T-cell (primary cell): ENCODE results near the gene OR2W3. TPM values are rescaled to one million over a fixed set of nuclear protein-coding genes. Genes with fewer than 3 reads are reported as not detected.

Experiments used
- ATAC-seq, 4 experiments: fragments of 200-7000 bp in 3 of 4; fragments of 150-1000 bp in 1 of 4; cut with Tn5 transposase; replicated peaks in 1 of 4; 1 replicate in 3 of 4; 2 replicates in 1 of 4; pipeline ENCODE4 v1.10.0; 2021; ENCODE audit warnings: moderate library complexity in 3 of 4, mild to moderate bottlenecking in 2 of 4, moderate number of reproducible peaks in 1 of 4
- CTCF ChIA-PET, 2 donors: fragments of 300-600 bp; sonication (Branson Sonifier 250); formaldehyde crosslinking; loops; one replicate each; lab custom pipeline; 2022; ENCODE audit warnings: antibody characterized with exemption in 2 of 2; lab: Charles Lee
- POLR2A ChIA-PET, 2 donors: fragments of 300-600 bp; sonication (Branson Sonifier 250); formaldehyde crosslinking; loops; one replicate each; lab custom pipeline; 2022; ENCODE audit warnings: antibody characterized with exemption in 2 of 2; lab: Charles Lee
- DNase-seq, 35 experiments: peaks; one replicate each; pipeline versions ENCODE4 v3.0.0 to v3.0.0-alpha.2; 2013 to 2023
- H3K27ac ChIP-seq: one replicate; pipeline ENCODE4 v1.5.1; 2013; ENCODE audit warnings: low read length
- H3K27me3 ChIP-seq, 2 experiments: replicated peaks in 1 of 2; 1 replicate in 1 of 2; 2 replicates in 1 of 2; pipeline versions ENCODE4 v1.6.1 to v1.7.0; 2013; ENCODE audit warnings: low read length in 1 of 2, mixed read lengths in 1 of 2; ENCODE audit not compliant: control insufficient read depth in 2 of 2, insufficient read depth in 2 of 2; ENCODE audit errors: extremely low read depth in 1 of 2
- H3K36me3 ChIP-seq, 2 donors: 1 replicate in 1 of 2; 2 replicates in 1 of 2; pipeline versions ENCODE4 v1.6.1 to v1.7.0; 2013; ENCODE audit warnings: low read length in 1 of 2; ENCODE audit not compliant: control insufficient read depth in 2 of 2, insufficient read depth in 1 of 2; ENCODE audit errors: extremely low read depth in 1 of 2
- H3K4me1 ChIP-seq, 2 experiments: 1 replicate in 1 of 2; 2 replicates in 1 of 2; pipeline versions ENCODE4 v1.6.1 to v1.7.0; 2013; ENCODE audit warnings: low read length in 2 of 2, mixed read lengths in 1 of 2; ENCODE audit not compliant: insufficient read depth in 2 of 2, control insufficient read depth in 1 of 2; ENCODE audit errors: extremely low read depth in 1 of 2
- H3K4me3 ChIP-seq, 2 donors: 1 replicate in 1 of 2; 2 replicates in 1 of 2; pipeline versions ENCODE4 v1.5.1 to v1.7.0; 2013; ENCODE audit warnings: mild to moderate bottlenecking in 2 of 2, low read length in 1 of 2, moderate library complexity in 1 of 2; ENCODE audit not compliant: control insufficient read depth in 1 of 2; ENCODE audit errors: extremely low read depth in 1 of 2
- H3K9me3 ChIP-seq: 2 replicates; pipeline ENCODE4 v1.7.0; 2013
- H3K27ac Mint-ChIP-seq, 2 donors: one replicate each; pipeline ENCODE4 v1.8.0; 2020 to 2021; ENCODE audit warnings: mild to moderate bottlenecking in 2 of 2, mixed read lengths in 2 of 2
- H3K27me3 Mint-ChIP-seq, 2 donors: one replicate each; pipeline ENCODE4 v1.8.0; 2021 to 2022; ENCODE audit warnings: mixed read lengths in 2 of 2
- H3K36me3 Mint-ChIP-seq: one replicate; pipeline ENCODE4 v1.8.0; 2021; ENCODE audit warnings: mixed read lengths
- H3K4me1 Mint-ChIP-seq, 3 donors: one replicate each; pipeline ENCODE4 v1.8.0; 2020 to 2022; ENCODE audit warnings: mixed read lengths in 3 of 3, mild to moderate bottlenecking in 1 of 3
- H3K4me3 Mint-ChIP-seq, 3 donors: one replicate each; pipeline ENCODE4 v1.8.0; 2020 to 2022; ENCODE audit warnings: mild to moderate bottlenecking in 3 of 3, mixed read lengths in 3 of 3, moderate library complexity in 3 of 3
- H3K9me3 Mint-ChIP-seq, 3 donors: one replicate each; pipeline ENCODE4 v1.8.0; 2020 to 2022; ENCODE audit warnings: mixed read lengths in 3 of 3
- WGBS: methylation state at CpG from one replicate; pipeline ENCODE4 v1.1.5; 2013; ENCODE audit warnings: missing lambda C conversion rate; ENCODE audit not compliant: insufficient coverage; 5-methylcytosine and 5-hydroxymethylcytosine counted together
- total RNA-seq, 35 experiments: library from RNA in 6 of 35; stranded (reverse) in 6 of 35; fragments of 120-200 nt in 1 of 35; gene quantifications; one replicate each; pipeline versions ENCODE4 v1.2.1 to v1.2.4 and lab custom pipeline; 2013 to 2026

The OR2W3 gene
- total RNA-seq, 5 donors from 2014 or later (not counting 1 experiment from before 2014, with no cell fraction given) = not detected

GRCh38 chr1:247908766-247909165 lies 13.4 kb downstream of the OR2W3 start:
- WGBS = 86% methylated on average over 4 of the region's 5 CpGs
- POLR2A ChIA-PET = no interaction called here
- no peak overlapping the region for H3K27ac Mint-ChIP-seq
- CTCF ChIA-PET = no interaction called here
- no peaks in the 10 kb centered on the region for H3K36me3 Mint-ChIP-seq
- no peak for ATAC-seq
- H3K4me1 Mint-ChIP-seq = peaks cover 14 to 36% (median 15%) of the 10 kb centered on the region in 3 donors
- no peaks in the 10 kb centered on the region for H3K36me3 ChIP-seq
- H3K4me1 ChIP-seq = peaks cover 0 to 3% of the 10 kb centered on the region in 2 experiments
- DNase-seq = no peak
- no peaks in the 10 kb centered on the region for H3K27me3 ChIP-seq
- H3K9me3 ChIP-seq = no peaks in the 10 kb centered on the region
- H3K4me3 Mint-ChIP-seq = no peak overlapping the region
- H3K27me3 Mint-ChIP-seq = no peaks in the 10 kb centered on the region
- peaks cover 4 to 11% (median 9%) of the 10 kb centered on the region in 3 donors for H3K9me3 Mint-ChIP-seq
- H3K4me3 ChIP-seq = no peak overlapping the region
- H3K27ac ChIP-seq = no peak overlapping the region

DNA sequence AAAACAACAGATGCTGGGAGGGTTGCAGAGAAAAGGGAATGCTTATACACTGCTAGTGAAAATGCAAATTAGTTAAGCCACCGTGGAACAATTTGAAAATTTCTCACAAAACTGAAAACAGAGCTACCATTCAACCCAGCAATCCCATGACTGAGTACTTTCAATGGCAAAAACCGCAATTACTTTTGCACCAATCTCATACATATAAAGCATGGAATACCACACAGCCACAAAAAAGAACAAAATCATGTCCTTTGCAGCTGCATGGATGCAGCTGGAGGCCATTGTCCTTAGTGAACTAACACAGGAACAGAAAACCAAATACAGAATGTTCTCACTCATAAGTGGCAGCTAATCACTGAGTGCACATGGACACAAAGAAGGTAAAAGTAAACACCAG lies 18.4 kb downstream of the OR2W3 start:
- Histone ChIP-seq H3K9me3 (no peaks in the 10 kb centered on the region), H3K36me3 (no peaks in the 10 kb centered on the region), H3K27me3 (no peaks in the 10 kb centered on the region), H3K27ac (no peak overlapping the region), H3K4me3 (no peak overlapping the region), H3K4me1 (no peaks in the 10 kb centered on the region)
- ATAC-seq (no peak), DNase-seq (no peak)
- no peaks in the 10 kb centered on the region for H3K9me3 Mint-ChIP-seq
- no peak overlapping the region for H3K4me3 Mint-ChIP-seq
- ChIA-PET CTCF (interaction anchor here in 1 of 2 donors (0.6 kb wide), 1 partner anchor 945 kb away, joined by 3 read pairs; the partner anchor contains the start of gene ZNF692), POLR2A (no interaction called here)
- WGBS = 59% methylated on average over 2 of the region's 2 CpGs
- no peak overlapping the region for H3K27ac Mint-ChIP-seq
- H3K4me1 Mint-ChIP-seq = peaks cover 0 to 3% (median 0%) of the 10 kb centered on the region in 3 donors
- H3K27me3 Mint-ChIP-seq = peaks cover 2 to 9% of the 10 kb centered on the region in 2 donors
- no peaks in the 10 kb centered on the region for H3K36me3 Mint-ChIP-seq

DNA sequence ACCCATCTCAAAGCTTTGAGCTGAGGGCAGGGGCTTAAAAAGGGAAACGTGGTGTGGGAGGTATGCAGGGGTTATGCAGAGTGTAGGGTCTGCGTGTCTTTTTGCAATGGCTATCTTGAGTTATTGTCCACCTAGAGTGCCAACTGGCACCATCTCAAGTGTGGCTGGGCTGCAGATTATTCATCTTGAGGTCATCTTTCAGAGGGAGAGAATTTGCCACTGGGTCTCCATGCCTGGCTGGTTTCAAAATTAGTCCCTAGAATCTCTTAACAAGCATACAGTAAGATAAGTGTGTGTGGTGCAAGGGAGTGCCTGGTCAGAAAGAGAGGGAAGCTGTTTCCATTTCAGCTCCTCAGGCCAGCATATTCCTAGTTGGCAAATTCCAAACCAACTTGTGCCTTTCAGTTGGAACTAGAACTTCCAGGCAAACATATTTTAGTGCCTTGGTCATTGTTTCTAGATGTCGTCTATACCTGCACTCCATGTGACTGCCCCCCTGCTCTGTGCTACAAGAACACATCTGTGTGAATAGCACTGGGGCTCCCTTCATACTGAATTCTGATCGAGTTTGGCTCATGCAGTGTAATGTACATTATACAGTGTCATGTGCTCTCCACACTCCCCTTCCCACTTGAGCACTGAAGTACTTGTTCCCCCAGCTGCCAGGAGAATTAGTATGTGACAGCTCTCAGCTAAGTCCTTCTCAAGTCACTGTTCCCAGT lies 19.7 kb downstream of the OR2W3 start:
- H3K4me3 ChIP-seq = no peak overlapping the region
- Mint-ChIP-seq H3K4me1 (no peaks in the 10 kb centered on the region), H3K27me3 (peaks cover 2 to 9% of the 10 kb centered on the region in 2 donors), H3K4me3 (no peak overlapping the region), H3K27ac (no peak overlapping the region), H3K36me3 (no peaks in the 10 kb centered on the region), H3K9me3 (no peaks in the 10 kb centered on the region)
- ChIA-PET POLR2A (no interaction called here), CTCF (no interaction called here)
- WGBS = 100% methylated on average over 2 of the region's 4 CpGs
- no peaks in the 10 kb centered on the region for H3K36me3 ChIP-seq
- DNase-seq = no peak
- H3K9me3 ChIP-seq = no peaks in the 10 kb centered on the region
- ATAC-seq = no peak
- H3K27ac ChIP-seq = no peak overlapping the region
- H3K4me1 ChIP-seq = no peaks in the 10 kb centered on the region
- no peaks in the 10 kb centered on the region for H3K27me3 ChIP-seq

DNA sequence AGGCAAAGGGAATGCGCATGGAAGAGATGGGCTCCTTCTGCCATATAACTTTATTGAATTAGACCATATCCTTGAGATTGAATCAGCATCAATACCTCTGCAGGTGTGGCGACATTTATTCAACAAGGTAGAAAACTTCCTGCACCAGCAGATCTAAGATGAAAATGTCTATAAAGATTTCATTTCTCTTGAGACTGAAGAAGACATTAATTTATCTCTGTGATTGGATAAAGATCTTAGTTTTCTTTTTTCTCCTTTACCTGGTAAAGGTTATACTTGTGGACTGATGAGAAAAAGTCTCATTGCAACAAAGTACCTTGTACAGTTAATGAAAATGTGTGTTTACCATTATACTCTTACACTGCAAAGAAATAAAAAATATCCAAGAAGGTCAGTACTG lies 24.6 kb downstream of the OR2W3 start, which contains the start of gene OR2T8:
TSS of gene OR2T8 (plus strand) at position 301 of the 400 bp plus-strand sequence. CDS start 766 bp downstream, outside the sequence.
- no peaks in the 10 kb centered on the region for H3K4me1 Mint-ChIP-seq
- DNase-seq = no peak
- ATAC-seq = no peak
- ChIA-PET CTCF (no interaction called here), POLR2A (no interaction called here)
- H3K27me3 Mint-ChIP-seq = peaks cover 2 to 12% of the 10 kb centered on the region in 2 donors
- WGBS = no CpG with 5 or more reads among the region's 2 CpGs
- no peaks in the 10 kb centered on the region for H3K36me3 ChIP-seq
- no peak within 1 kb of the TSS for H3K27ac ChIP-seq
- H3K36me3 Mint-ChIP-seq = no peaks in the 10 kb centered on the region
- no peaks in the 10 kb centered on the region for H3K9me3 Mint-ChIP-seq
- H3K9me3 ChIP-seq = no peaks in the 10 kb centered on the region
- no peaks in the 10 kb centered on the region for H3K27me3 ChIP-seq
- H3K27ac Mint-ChIP-seq = no peak within 1 kb of the TSS
- H3K4me3 ChIP-seq = no peak within 1 kb of the TSS
- no peak within 1 kb of the TSS for H3K4me3 Mint-ChIP-seq
- no peaks in the 10 kb centered on the region for H3K4me1 ChIP-seq

DNA sequence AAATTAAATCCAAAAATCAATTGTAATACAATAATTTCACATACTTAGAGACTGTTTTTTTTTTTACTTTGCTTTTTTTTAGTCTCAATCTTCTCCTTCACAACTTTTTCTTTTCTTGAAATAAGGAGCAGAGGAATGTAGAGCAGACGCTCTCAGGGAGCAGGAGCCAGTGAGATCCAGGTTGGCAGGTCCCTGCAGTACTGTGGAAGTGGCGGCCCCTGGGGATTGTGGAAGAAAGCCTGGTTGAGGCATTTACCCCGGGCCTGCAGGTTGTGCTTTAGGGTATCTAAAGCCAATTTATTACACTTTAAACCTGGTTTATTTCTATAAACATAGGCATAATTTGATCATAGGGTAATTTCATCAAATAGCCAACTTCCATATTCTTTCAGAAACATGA lies 28.6 kb downstream of the OR2W3 start:
- DNase-seq = no peak
- Histone ChIP-seq H3K36me3 (no peaks in the 10 kb centered on the region), H3K4me3 (no peak overlapping the region), H3K27ac (no peak overlapping the region), H3K4me1 (no peaks in the 10 kb centered on the region), H3K9me3 (no peaks in the 10 kb centered on the region), H3K27me3 (no peaks in the 10 kb centered on the region)
- Mint-ChIP-seq H3K9me3 (no peaks in the 10 kb centered on the region), H3K4me1 (no peaks in the 10 kb centered on the region), H3K4me3 (no peak overlapping the region), H3K36me3 (no peaks in the 10 kb centered on the region), H3K27ac (no peak overlapping the region), H3K27me3 (peaks cover 0 to 5% of the 10 kb centered on the region in 2 donors)
- ChIA-PET POLR2A (no interaction called here), CTCF (no interaction called here)
- no CpG with 5 or more reads among the region's 3 CpGs for WGBS
- no peak for ATAC-seq

- H3K9me3 Mint-ChIP-seq = no peaks in the 10 kb centered on the region
- Histone ChIP-seq H3K9me3 (no peaks in the 10 kb centered on the region), H3K36me3 (no peaks in the 10 kb centered on the region), H3K27ac (no peak within 1 kb of the TSS), H3K4me3 (no peak within 1 kb of the TSS), H3K27me3 (no peaks in the 10 kb centered on the region), H3K4me1 (no peaks in the 10 kb centered on the region)
- WGBS = 95% methylated on average over 6 of the region's 9 CpGs
- no peak within 1 kb of the TSS for H3K27ac Mint-ChIP-seq
- ChIA-PET CTCF (no interaction called here), POLR2A (no interaction called here)
- no peak for ATAC-seq
- no peaks in the 10 kb centered on the region for H3K4me1 Mint-ChIP-seq
- DNase-seq = no peak
- no peaks in the 10 kb centered on the region for H3K36me3 Mint-ChIP-seq
- H3K4me3 Mint-ChIP-seq = no peak within 1 kb of the TSS
- peaks cover 0 to 5% of the 10 kb centered on the region in 2 donors for H3K27me3 Mint-ChIP-seq
Measured at GRCh38 chr1:247924868-247925267, 29.5 kb downstream of the OR2W3 start, which contains the start of gene OR2AJ1. OR2AJ1 (plus strand) TSS chr1:247924889; CDS start chr1:247933769, 8,880 bp downstream.
